Hepatocyte (in vitro differentiated cells): ENCODE measurements around the gene EEF2K. TPM values are rescaled to one million over a fixed set of nuclear protein-coding genes. Genes with fewer than 3 reads are reported as not detected.

Source experiments
- DNase-seq: peaks from one replicate; pipeline ENCODE4 v3.0.0-alpha.2; 2016; ENCODE audit warnings: low spot score
- H2AFZ ChIP-seq: fragments of 200-600 bp; sonication (generic); 2 replicates; pipeline ENCODE4 v1.6.0; 2016; ENCODE audit warnings: antibody characterized with exemption, mild to moderate bottlenecking
- H3K27ac ChIP-seq: fragments of 200-600 bp; sonication (generic); 2 replicates; pipeline ENCODE4 v1.5.1; 2016; ENCODE audit warnings: mild to moderate bottlenecking
- H3K27me3 ChIP-seq: fragments of 200-600 bp; sonication (generic); 2 replicates; pipeline ENCODE4 v1.6.1; 2016
- H3K36me3 ChIP-seq: fragments of 200-600 bp; sonication (generic); replicated peaks from 2 replicates; pipeline ENCODE4 v1.5.1; 2016; ENCODE audit warnings: low read depth; ENCODE audit not compliant: insufficient read depth
- H3K4me1 ChIP-seq: fragments of 200-600 bp; sonication (generic); 2 replicates; pipeline ENCODE4 v1.5.1; 2016; ENCODE audit warnings: mild to moderate bottlenecking, moderate library complexity; ENCODE audit not compliant: insufficient read depth
- H3K4me2 ChIP-seq: fragments of 200-600 bp; sonication (generic); 2 replicates; pipeline ENCODE4 v1.6.0; 2016
- H3K4me3 ChIP-seq: fragments of 200-600 bp; sonication (generic); 2 replicates; pipeline ENCODE4 v1.5.1; 2016; ENCODE audit warnings: mild to moderate bottlenecking
- H3K79me2 ChIP-seq: fragments of 200-600 bp; sonication (generic); 2 replicates; pipeline ENCODE4 v1.6.0; 2017; ENCODE audit warnings: mild to moderate bottlenecking
- H3K9me2 ChIP-seq: fragments of 200-600 bp; sonication (generic); replicated peaks from 2 replicates; pipeline ENCODE4 v1.6.0; 2017; ENCODE audit warnings: mild to moderate bottlenecking; ENCODE audit not compliant: insufficient read depth
- H3K9me3 ChIP-seq: fragments of 200-600 bp; sonication (generic); 2 replicates; pipeline ENCODE4 v1.5.1; 2016; ENCODE audit warnings: low read depth, mild to moderate bottlenecking
- H4K20me1 ChIP-seq: fragments of 200-600 bp; sonication (generic); 2 replicates; pipeline ENCODE4 v1.6.0; 2016; ENCODE audit warnings: mild to moderate bottlenecking; ENCODE audit not compliant: insufficient read depth, poor library complexity, severe bottlenecking
- CTCF ChIP-seq: fragments of 200-600 bp; sonication (generic); IDR thresholded peaks from 2 replicates; pipeline ENCODE4 v1.5.1; 2016; ENCODE audit warnings: antibody characterized with exemption, mild to moderate bottlenecking; ENCODE audit not compliant: poor library complexity
- EZH2 ChIP-seq: fragments of 200-600 bp; sonication (generic); IDR thresholded peaks from 2 replicates; pipeline ENCODE4 v1.6.1; 2016; ENCODE audit warnings: antibody characterized with exemption, mild to moderate bottlenecking, borderline replicate concordance
- EZH2phosphoT487 ChIP-seq: fragments of 200-600 bp; sonication (generic); IDR thresholded peaks from one replicate; pipeline ENCODE4 v1.6.1; 2018; ENCODE audit warnings: antibody characterized with exemption, mild to moderate bottlenecking, low read depth, moderate library complexity; ENCODE audit not compliant: unreplicated experiment, severe bottlenecking
- WGBS: methylation state at CpG from one replicate; pipeline ENCODE4 v1.1.6; 2016; ENCODE audit warnings: low lambda C conversion rate; ENCODE audit errors: missing lambda C conversion rate; 5-methylcytosine and 5-hydroxymethylcytosine counted together
- polyA plus RNA-seq: library from polyadenylated mRNA; unstranded; fragments of >200 nt; fragmentation: Nextera tagmentation; extraction: Ambion mirVana; gene quantifications from 2 replicates; pipeline ENCODE4 v1.2.1, GENCODE V29; 2016
- total RNA-seq: library from RNA; depleted of rRNA; stranded (reverse); fragments of >200 nt; gene quantifications from 2 replicates; pipeline ENCODE4 v1.2.3, GENCODE V29; 2014

EEF2K gene
- total and polyA plus RNA-seq, 2 experiments from 2014 or later: 7.9 to 15.1 TPM

GRCh38 chr16:22177968-22178930 is 27.8 kb upstream of the EEF2K start:
- no peak for TF ChIP-seq EZH2phosphoT487
- TF ChIP-seq EZH2: no peak
- no peak for TF ChIP-seq CTCF
- no peaks in the 10 kb centered on the region for H3K4me1 ChIP-seq
- no peak for DNase-seq
- no peaks in the 10 kb centered on the region for H3K9me2 ChIP-seq
- no peaks in the 10 kb centered on the region for H3K36me3 ChIP-seq
- no peaks in the 10 kb centered on the region for H4K20me1 ChIP-seq
- no peak overlapping the region for H3K4me2 ChIP-seq
- H3K27me3 ChIP-seq: no peaks in the 10 kb centered on the region
- H3K27ac ChIP-seq: no peak overlapping the region
- WGBS: 82% methylated on average over 18 of the region's 18 CpGs
- H3K79me2 ChIP-seq: no peaks in the 10 kb centered on the region
- no peak overlapping the region for H2AFZ ChIP-seq
- H3K4me3 ChIP-seq: no peak overlapping the region
- H3K9me3 ChIP-seq: no peaks in the 10 kb centered on the region

- Histone ChIP-seq H3K27ac (no peak overlapping the region), H3K9me2 (no peaks in the 10 kb centered on the region), H3K27me3 (no peaks in the 10 kb centered on the region), H3K4me2 (no peak overlapping the region), H3K4me1 (no peaks in the 10 kb centered on the region), H4K20me1 (no peaks in the 10 kb centered on the region), H3K36me3 (no peaks in the 10 kb centered on the region), H3K9me3 (no peaks in the 10 kb centered on the region), H3K4me3 (no peak overlapping the region), H3K79me2 (no peaks in the 10 kb centered on the region), H2AFZ (no peak overlapping the region)
- no peak for DNase-seq
- 92% methylated on average over 11 of the region's 11 CpGs for WGBS
- TF ChIP-seq EZH2phosphoT487: no peak
- no peak for TF ChIP-seq CTCF
- no peak for TF ChIP-seq EZH2
Observed at GRCh38 chr16:22181426-22181825, 24.7 kb upstream of the EEF2K start.

- H3K27me3 ChIP-seq: no peaks in the 10 kb centered on the region
Observed at GRCh38 chr16:22181843-22182242, 24.2 kb upstream of the EEF2K start.

More at GRCh38 chr16:22181843-22182242, 24.2 kb upstream of the EEF2K start:
- Histone ChIP-seq H3K4me2 (no peak overlapping the region), H3K4me3 (no peak overlapping the region), H2AFZ (no peak overlapping the region), H4K20me1 (no peaks in the 10 kb centered on the region), H3K9me3 (no peaks in the 10 kb centered on the region), H3K79me2 (no peaks in the 10 kb centered on the region), H3K9me2 (no peaks in the 10 kb centered on the region), H3K27ac (no peak overlapping the region), H3K36me3 (no peaks in the 10 kb centered on the region), H3K4me1 (no peaks in the 10 kb centered on the region)
- WGBS: 87% methylated on average over 7 of the region's 7 CpGs
- DNase-seq: no peak
- TF ChIP-seq EZH2phosphoT487 (no peak), CTCF (no peak), EZH2 (no peak)
